Effector memory CD8-positive, alpha-beta T cell (primary cell): ENCODE data around the gene IL17REL.
A peak's percentile ranks its signal among the peaks of the same experiment; 100 is the strongest.

Experiments used
- ATAC-seq: fragments of 150-1000 bp; cut with Tn5 transposase; replicated peaks from 2 replicates; pipeline ENCODE4 v1.10.0; 2021; ENCODE audit warnings: mild to moderate bottlenecking, moderate library complexity
- DNase-seq, 3 experiments: peaks; one replicate each; pipeline ENCODE4 v3.0.0; 2021
- H3K27ac Mint-ChIP-seq, 2 donors: one replicate each; pipeline ENCODE4 v1.8.0; 2022; ENCODE audit warnings: mild to moderate bottlenecking in 2 of 2, mixed read lengths in 2 of 2, moderate library complexity in 2 of 2
- H3K27me3 Mint-ChIP-seq, 2 donors: one replicate each; pipeline ENCODE4 v1.8.0; 2022; ENCODE audit warnings: mixed read lengths in 2 of 2
- H3K36me3 Mint-ChIP-seq: one replicate; pipeline ENCODE4 v1.8.0; 2022; ENCODE audit warnings: mild to moderate bottlenecking, moderate library complexity, mixed read lengths; ENCODE audit not compliant: insufficient read depth
- H3K4me1 Mint-ChIP-seq, 2 donors: one replicate each; pipeline ENCODE4 v1.8.0; 2022; ENCODE audit warnings: low read depth in 2 of 2, mixed read lengths in 2 of 2
- H3K4me3 Mint-ChIP-seq, 2 donors: one replicate each; pipeline ENCODE4 v1.8.0; 2022; ENCODE audit warnings: mild to moderate bottlenecking in 2 of 2, mixed read lengths in 2 of 2, moderate library complexity in 2 of 2
- H3K9me3 Mint-ChIP-seq, 2 donors: one replicate each; pipeline ENCODE4 v1.8.0; 2022; ENCODE audit warnings: mixed read lengths in 2 of 2

The IL17REL gene

GRCh38 chr22:49972163-49973017 lies 40.2 kb downstream of the IL17REL start:
- DNase-seq (no peak), ATAC-seq (no peak)
- peaks cover 22% of the 10 kb centered on the region in 2 donors for H3K4me1 Mint-ChIP-seq
- no peak overlapping the region for H3K27ac Mint-ChIP-seq
- H3K9me3 Mint-ChIP-seq = no peaks in the 10 kb centered on the region
- H3K27me3 Mint-ChIP-seq = no peaks in the 10 kb centered on the region
- H3K36me3 Mint-ChIP-seq = peaks cover 44% of the 10 kb centered on the region
- H3K4me3 Mint-ChIP-seq = no peak overlapping the region

- Mint-ChIP-seq H3K4me3 (peak overlapping the region; percentile 80 to 87), H3K27me3 (no peaks in the 10 kb centered on the region), H3K27ac (peak overlapping the region; percentile 97 to 98), H3K36me3 (peaks cover 53% of the 10 kb centered on the region), H3K9me3 (no peaks in the 10 kb centered on the region), H3K4me1 (peaks cover 21 to 24% of the 10 kb centered on the region in 2 donors)
- ATAC-seq (peak; percentile 53), DNase-seq (peak in 1 of 3 experiments; percentile 22)
These were observed 41.1 kb downstream of the IL17REL start for GRCh38 chr22:49971232-49972162.

- no peaks in the 10 kb centered on the region for H3K27me3 Mint-ChIP-seq
- ATAC-seq (peak; percentile 87), DNase-seq (peak; percentile 89 to 94 (median 89))
- H3K4me3 Mint-ChIP-seq = peak overlapping the region; percentile 80 to 87
- H3K9me3 Mint-ChIP-seq = no peaks in the 10 kb centered on the region
- peak overlapping the region; percentile 97 to 98 for H3K27ac Mint-ChIP-seq
- peaks cover 60% of the 10 kb centered on the region for H3K36me3 Mint-ChIP-seq
- H3K4me1 Mint-ChIP-seq = peaks cover 17 to 24% of the 10 kb centered on the region in 2 donors
These were observed 41.9 kb downstream of the IL17REL start for GRCh38 chr22:49970528-49971231.

DNA sequence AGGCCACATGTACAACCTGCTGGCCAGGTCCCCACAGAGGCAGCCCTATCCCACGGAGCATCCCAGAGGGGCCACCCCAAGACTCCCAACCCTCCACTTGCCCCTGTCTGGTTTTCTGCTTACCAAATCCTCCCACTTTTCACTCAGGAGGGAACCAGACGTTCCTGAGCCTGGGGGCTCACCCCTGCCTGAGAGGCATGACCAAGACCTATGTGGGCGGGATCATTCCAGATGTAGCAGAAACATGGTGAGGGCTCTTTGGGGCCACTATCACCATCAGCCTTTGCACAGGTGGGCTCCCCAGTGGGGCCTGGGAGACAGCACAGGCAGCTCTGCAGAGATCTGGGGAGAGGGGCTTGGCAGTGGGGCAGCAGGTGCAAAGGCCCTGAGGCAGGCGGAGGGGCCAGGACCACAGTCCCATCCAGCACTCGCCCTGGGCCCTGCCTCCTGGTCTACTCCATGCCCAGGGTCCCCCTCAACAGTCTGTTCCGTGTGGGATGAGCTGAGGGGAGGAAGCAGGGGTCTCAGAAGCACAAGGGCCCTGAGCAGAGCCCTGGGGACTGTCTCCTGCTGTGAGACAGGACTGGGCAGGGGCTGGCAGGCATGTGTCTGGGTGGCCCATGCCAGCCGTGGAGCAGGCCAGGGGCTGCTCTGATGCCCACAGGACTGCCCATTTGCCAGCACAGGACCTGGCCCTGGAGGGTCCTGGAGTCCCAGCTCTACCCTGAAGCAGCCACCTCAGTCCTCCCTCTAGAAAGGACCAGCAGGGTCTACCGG lies 42.6 kb downstream of the IL17REL start:
- no peak for DNase-seq
- peaks cover 63% of the 10 kb centered on the region for H3K36me3 Mint-ChIP-seq

DNA sequence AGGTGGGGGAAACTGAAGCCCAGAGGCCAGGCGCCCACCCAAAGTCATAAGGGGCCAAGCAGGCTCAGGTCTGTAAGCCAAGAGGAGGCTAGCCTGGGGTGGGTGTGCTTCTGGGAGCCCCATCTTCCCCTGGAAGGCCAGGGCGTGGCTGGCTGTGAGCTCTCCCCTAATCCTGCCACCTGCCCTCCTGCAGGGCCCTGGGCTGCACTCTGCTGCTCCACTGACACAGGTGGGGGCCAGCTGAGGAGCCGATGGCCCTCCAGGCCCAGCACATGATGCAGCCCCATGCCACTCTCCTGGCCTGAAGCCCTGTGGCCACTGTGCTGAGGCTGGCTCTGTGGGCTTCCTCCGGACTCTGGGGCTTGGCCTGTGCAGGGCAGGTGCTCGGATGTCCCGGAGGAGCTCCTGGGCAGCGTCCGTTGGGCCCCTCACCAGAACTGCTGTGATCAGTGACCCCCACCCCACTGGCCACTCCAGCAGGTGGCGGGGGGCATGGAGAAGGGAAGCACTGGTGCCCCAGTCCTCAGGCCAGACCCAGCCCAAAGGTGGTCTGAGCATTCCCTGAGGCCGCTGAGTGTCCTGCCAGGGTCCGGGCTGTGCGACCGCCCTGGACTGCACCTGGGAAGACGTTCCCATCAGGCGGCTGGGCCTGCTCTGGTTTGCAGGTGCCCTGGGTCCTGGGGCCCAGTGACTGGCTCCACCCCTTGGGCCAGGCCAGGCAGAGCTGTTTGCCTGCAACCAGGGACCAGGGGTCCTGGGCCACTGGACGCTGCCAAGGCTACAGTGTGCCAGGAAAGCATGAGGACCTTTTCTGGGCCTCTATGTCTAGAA lies 43.5 kb downstream of the IL17REL start:
- H3K4me1 Mint-ChIP-seq = peaks cover 15 to 21% of the 10 kb centered on the region in 2 donors
- H3K27me3 Mint-ChIP-seq = no peaks in the 10 kb centered on the region
- no peak for DNase-seq
- H3K27ac Mint-ChIP-seq = peak overlapping the region; percentile 14 to 98
- peaks cover 72% of the 10 kb centered on the region for H3K36me3 Mint-ChIP-seq
- no peak overlapping the region for H3K4me3 Mint-ChIP-seq
- H3K9me3 Mint-ChIP-seq = no peaks in the 10 kb centered on the region
- ATAC-seq = no peak

More for the DNA sequence above, 42.6 kb downstream of the IL17REL start:
- Mint-ChIP-seq H3K9me3 (no peaks in the 10 kb centered on the region), H3K27ac (peak overlapping the region; percentile 97 to 98), H3K27me3 (no peaks in the 10 kb centered on the region), H3K4me1 (peaks cover 12 to 19% of the 10 kb centered on the region in 2 donors), H3K4me3 (peak overlapping the region; percentile 80 to 87)
- no peak for ATAC-seq

GRCh38 chr22:49968313-49968830 lies 44.2 kb downstream of the IL17REL start:
- Mint-ChIP-seq H3K36me3 (peaks cover 79% of the 10 kb centered on the region), H3K27me3 (no peaks in the 10 kb centered on the region), H3K9me3 (no peaks in the 10 kb centered on the region), H3K4me3 (no peak overlapping the region), H3K27ac (peak overlapping the region; percentile 14 to 98), H3K4me1 (peaks cover 22 to 28% of the 10 kb centered on the region in 2 donors)
- no peak for ATAC-seq
- DNase-seq = no peak

DNA sequence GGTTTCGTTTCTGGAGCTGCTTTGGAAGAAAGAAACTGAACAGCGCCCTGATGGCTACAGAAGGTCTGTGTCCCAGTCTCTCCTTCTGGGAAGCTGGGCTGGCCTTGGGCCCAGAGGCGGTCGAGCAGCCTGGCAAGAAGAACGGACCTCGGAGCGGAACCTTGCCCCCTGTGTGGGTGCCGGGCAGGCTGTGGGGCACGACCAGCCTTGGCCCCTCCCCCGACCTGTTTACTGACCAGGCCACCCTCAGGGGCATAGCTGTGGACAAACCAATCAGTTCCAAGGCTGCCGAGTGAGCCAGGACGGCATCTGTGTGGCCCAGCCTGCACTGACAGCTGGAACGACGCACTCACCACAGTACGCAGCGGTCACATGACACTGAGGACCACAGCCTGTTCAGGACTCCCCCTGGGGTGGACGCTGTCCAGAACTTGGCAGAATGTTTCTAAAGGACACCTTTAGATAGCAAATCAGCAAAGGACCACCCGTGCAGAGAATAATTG lies 44.8 kb downstream of the IL17REL start:
- Mint-ChIP-seq H3K27me3 (no peaks in the 10 kb centered on the region), H3K4me3 (peak overlapping the region in 1 of 2 donors; percentile 62), H3K9me3 (no peaks in the 10 kb centered on the region), H3K4me1 (peaks cover 23 to 28% of the 10 kb centered on the region in 2 donors), H3K36me3 (peaks cover 85% of the 10 kb centered on the region), H3K27ac (peak overlapping the region; percentile 60 to 98)
- DNase-seq (no peak), ATAC-seq (no peak)

DNA sequence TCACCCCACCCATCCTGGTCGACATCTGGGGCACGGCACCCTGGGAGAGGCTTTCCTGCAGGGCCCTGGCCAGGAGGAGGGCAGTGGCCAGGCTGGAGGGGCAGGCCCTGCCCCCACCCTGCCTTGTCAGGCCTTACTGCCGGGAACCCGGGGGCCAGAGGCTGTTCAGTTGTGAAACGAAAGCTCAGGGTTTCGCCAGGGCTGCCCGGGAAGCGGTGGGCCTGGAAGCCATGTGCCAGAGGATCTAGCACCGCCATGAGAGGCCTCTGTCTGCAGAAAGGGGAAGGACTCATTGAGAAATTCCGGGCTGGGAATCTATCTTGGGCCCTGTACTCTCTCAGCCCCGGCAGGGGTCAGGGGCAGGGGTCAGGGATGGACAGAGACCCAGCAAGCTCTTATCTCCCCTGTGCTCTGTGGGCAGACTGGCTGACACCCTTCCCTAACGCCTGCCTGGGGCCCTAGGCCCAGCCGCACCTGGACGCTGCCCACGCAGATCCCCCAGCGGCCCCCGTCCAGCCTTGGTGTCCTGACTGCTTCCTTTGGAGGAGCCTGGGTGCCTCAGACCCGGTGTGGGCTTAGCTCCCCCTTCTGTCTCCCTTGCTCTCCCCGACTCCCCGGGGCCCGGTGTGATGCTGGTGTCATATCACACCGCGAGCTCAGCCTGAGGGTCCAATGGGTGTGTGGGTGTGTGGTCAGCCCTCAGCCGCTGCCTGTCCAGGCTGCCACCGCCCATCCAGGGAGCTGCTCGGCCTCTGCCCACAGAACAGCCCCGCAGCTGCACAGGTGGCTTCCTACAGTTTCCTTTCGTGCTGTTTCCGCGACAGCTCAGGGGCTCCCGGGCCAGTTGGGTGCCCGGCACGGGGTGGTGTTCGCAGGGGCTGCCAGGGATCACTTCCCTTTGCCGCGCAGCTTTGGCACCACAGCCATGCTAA lies 45.5 kb downstream of the IL17REL start:
- Mint-ChIP-seq H3K9me3 (no peaks in the 10 kb centered on the region), H3K36me3 (peaks cover 92% of the 10 kb centered on the region), H3K4me3 (peak overlapping the region in 1 of 2 donors; percentile 62), H3K27me3 (no peaks in the 10 kb centered on the region), H3K27ac (peak overlapping the region; percentile 60 to 98), H3K4me1 (peaks cover 23 to 30% of the 10 kb centered on the region in 2 donors)
- ATAC-seq = no peak
- DNase-seq = no peak

GRCh38 chr22:49966041-49966773 lies 46.4 kb downstream of the IL17REL start:
- H3K4me1 Mint-ChIP-seq = peaks cover 28 to 33% of the 10 kb centered on the region in 2 donors
- H3K9me3 Mint-ChIP-seq = no peaks in the 10 kb centered on the region
- H3K27ac Mint-ChIP-seq = peak overlapping the region in 1 of 2 donors; percentile 98
- no peak for ATAC-seq
- H3K36me3 Mint-ChIP-seq = peaks cover 99% of the 10 kb centered on the region
- H3K4me3 Mint-ChIP-seq = peak overlapping the region in 1 of 2 donors; percentile 48
- no peak for DNase-seq
- H3K27me3 Mint-ChIP-seq = no peaks in the 10 kb centered on the region
